Epithelial cell of prostate (primary cell): ENCODE data around the gene PDCD6IP.

Source experiments
- DNase-seq: peaks from one replicate; pipeline ENCODE4 v3.0.0-alpha.2; 2011; ENCODE audit warnings: low read depth, low spot score
- H3K27ac ChIP-seq: fragments of 450-650 bp; 2 replicates; pipeline ENCODE4 v1.5.1; 2017; ENCODE audit warnings: mild to moderate bottlenecking

The PDCD6IP gene

DNA sequence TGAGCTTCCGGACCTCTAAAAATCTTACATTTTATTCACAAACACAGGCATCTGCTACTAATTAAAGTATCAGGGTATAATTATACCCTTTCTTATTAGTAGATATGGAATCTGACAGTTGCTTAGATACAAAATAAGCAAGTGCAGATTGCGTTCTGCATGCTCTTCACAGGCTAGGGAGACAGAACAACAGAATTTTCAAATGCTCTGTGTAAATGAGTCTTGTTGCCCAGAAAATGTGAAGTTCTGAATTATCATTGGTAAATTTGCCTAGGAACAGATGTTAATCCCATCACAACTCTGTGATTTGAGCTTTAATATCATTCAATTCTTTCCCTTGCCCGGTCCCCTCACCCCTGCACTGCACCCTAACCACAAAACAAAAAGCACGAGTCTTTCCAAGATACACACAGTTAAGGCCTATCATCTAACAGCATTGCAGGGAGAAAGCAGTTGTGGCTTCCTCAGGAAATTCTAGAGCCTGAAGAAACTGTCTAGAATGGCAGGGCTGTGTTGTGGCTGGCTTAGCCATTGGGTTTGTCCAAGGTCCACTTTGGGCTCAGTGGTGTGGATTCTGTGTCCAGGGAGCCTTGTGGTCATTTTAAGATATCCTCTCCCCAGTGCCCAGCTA, 119.8 kb downstream of the PDCD6IP start:
- no peak overlapping the region for H3K27ac ChIP-seq
- DNase-seq, result no peak
